ENCODE data around the gene FNDC10.

The FNDC10 gene

GRCh38 chr1:1583347-1584010 is 16.5 kb downstream of the FNDC10 start:
- H3K9me3 ChIP-seq (ENCODE audit: control insufficient read depth, low read length) = no peaks in the 10 kb centered on the region
- no peaks in the 10 kb centered on the region for H3K27me3 ChIP-seq (ENCODE audit: control insufficient read depth, insufficient read depth, low read length)
- H3K36me3 ChIP-seq (ENCODE audit: control insufficient read depth, insufficient read depth, low read length) = no peaks in the 10 kb centered on the region
- H2AFZ ChIP-seq = no peak overlapping the region
- H3K4me3 ChIP-seq (ENCODE audit: low read depth, low read length) = no peak overlapping the region
- H3K27ac ChIP-seq = no peak overlapping the region
- no peak overlapping the region for H3K9ac ChIP-seq
- no peak for TF ChIP-seq CTCF (IDR thresholded peaks at IDR 0.05)
- no peaks in the 10 kb centered on the region for H3K4me1 ChIP-seq
- no peak overlapping the region for H3K4me2 ChIP-seq (ENCODE audit: low read length)
- H3K79me2 ChIP-seq = no peaks in the 10 kb centered on the region

GRCh38 chr1:1582585-1583346 is 17.2 kb downstream of the FNDC10 start:
- Histone ChIP-seq H3K9ac (no peak overlapping the region), H3K9me3 (ENCODE audit: control insufficient read depth, low read length) (no peaks in the 10 kb centered on the region), H3K27me3 (ENCODE audit: control insufficient read depth, insufficient read depth, low read length) (no peaks in the 10 kb centered on the region), H3K4me2 (ENCODE audit: low read length) (no peak overlapping the region), H3K4me3 (ENCODE audit: low read depth, low read length) (no peak overlapping the region), H3K79me2 (no peaks in the 10 kb centered on the region), H2AFZ (no peak overlapping the region), H3K27ac (no peak overlapping the region), H3K4me1 (no peaks in the 10 kb centered on the region), H3K36me3 (ENCODE audit: control insufficient read depth, insufficient read depth, low read length) (no peaks in the 10 kb centered on the region)
- no peak for TF ChIP-seq CTCF (IDR thresholded peaks at IDR 0.05)

- Histone ChIP-seq H2AFZ (no peak overlapping the region), H3K4me2 (ENCODE audit: low read length) (no peak overlapping the region), H3K9me3 (ENCODE audit: control insufficient read depth, low read length) (no peaks in the 10 kb centered on the region), H3K4me1 (no peaks in the 10 kb centered on the region), H3K27ac (no peak overlapping the region), H3K4me3 (ENCODE audit: low read depth, low read length) (no peak overlapping the region), H3K36me3 (ENCODE audit: control insufficient read depth, insufficient read depth, low read length) (no peaks in the 10 kb centered on the region), H3K79me2 (peaks cover 3% of the 10 kb centered on the region), H3K27me3 (ENCODE audit: control insufficient read depth, insufficient read depth, low read length) (no peaks in the 10 kb centered on the region), H3K9ac (no peak overlapping the region)
- no peak for TF ChIP-seq CTCF (IDR thresholded peaks at IDR 0.05)
Observed at GRCh38 chr1:1578371-1578940, 21.5 kb downstream of the FNDC10 start.

- no peaks in the 10 kb centered on the region for H3K4me1 ChIP-seq
- no peaks in the 10 kb centered on the region for H3K9me3 ChIP-seq (ENCODE audit: control insufficient read depth, low read length)
- H3K36me3 ChIP-seq (ENCODE audit: control insufficient read depth, insufficient read depth, low read length) = no peaks in the 10 kb centered on the region
- no peak overlapping the region for H3K27ac ChIP-seq
- peaks cover 6% of the 10 kb centered on the region for H3K79me2 ChIP-seq
- no peak overlapping the region for H3K4me2 ChIP-seq (ENCODE audit: low read length)
- H3K4me3 ChIP-seq (ENCODE audit: low read depth, low read length) = no peak overlapping the region
- H2AFZ ChIP-seq = no peak overlapping the region
- no peaks in the 10 kb centered on the region for H3K27me3 ChIP-seq (ENCODE audit: control insufficient read depth, insufficient read depth, low read length)
- TF ChIP-seq CTCF (IDR thresholded peaks at IDR 0.05) = no peak
- H3K9ac ChIP-seq = no peak overlapping the region
Observed at GRCh38 chr1:1577367-1578011, 22.4 kb downstream of the FNDC10 start.

Data from parathyroid adenoma (tissue), 2 donors.